Stimulated activated CD8-positive, alpha-beta memory T cell treated with anti-CD3 and anti-CD28 coated beads, Interleukin-4, amount 100 ng/mL, for 24 hours (primary cell): Measurements from ENCODE around the gene RPL36.
"Not testable (repeated sequence)": the region's sequence is repeated elsewhere in the genome, so short reads cannot be mapped to it uniquely, and the experiment has no call there.

ENCODE experiments used
- DNase-seq: peaks from one replicate; pipeline ENCODE4 v3.0.0-alpha.2; 2020; ENCODE audit warnings: low read depth

The RPL36 gene

DNA sequence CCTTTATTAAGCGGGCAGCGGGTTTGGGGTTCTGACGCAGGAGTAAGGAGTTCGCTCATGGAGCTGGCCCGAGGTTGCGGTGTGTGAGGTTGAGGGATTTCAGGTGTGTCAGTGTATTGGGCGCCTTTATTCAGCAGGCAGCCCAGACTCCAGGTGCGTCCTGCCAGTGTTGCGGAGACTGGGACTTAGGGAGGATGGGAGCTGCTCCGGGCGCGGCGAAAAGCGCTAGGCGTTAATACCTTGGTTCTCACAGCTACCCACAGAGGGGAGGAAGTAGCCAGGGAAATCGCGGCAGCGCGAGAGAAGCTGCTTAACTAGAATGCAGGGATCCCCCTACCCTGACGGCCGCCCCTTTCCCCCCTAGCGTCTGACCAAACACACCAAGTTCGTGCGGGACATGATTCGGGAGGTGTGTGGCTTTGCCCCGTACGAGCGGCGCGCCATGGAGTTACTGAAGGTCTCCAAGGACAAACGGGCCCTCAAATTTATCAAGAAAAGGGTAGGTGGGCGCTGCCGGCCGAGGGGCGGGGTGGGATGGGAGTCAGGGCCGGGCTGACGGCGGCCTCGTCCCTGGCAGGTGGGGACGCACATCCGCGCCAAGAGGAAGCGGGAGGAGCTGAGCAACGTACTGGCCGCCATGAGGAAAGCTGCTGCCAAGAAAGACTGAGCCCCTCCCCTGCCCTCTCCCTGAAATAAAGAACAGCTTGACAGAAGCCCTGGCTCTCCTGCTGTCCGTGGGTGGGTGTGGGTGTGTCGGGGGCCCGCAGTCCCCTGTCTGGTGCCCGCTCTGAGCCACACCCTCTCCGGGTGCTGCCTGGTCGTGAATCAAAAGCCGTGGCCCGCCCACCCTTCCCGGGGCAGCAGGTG lies 1.1 kb downstream of the RPL36 start:
- peak; percentile 57 for DNase-seq

DNA sequence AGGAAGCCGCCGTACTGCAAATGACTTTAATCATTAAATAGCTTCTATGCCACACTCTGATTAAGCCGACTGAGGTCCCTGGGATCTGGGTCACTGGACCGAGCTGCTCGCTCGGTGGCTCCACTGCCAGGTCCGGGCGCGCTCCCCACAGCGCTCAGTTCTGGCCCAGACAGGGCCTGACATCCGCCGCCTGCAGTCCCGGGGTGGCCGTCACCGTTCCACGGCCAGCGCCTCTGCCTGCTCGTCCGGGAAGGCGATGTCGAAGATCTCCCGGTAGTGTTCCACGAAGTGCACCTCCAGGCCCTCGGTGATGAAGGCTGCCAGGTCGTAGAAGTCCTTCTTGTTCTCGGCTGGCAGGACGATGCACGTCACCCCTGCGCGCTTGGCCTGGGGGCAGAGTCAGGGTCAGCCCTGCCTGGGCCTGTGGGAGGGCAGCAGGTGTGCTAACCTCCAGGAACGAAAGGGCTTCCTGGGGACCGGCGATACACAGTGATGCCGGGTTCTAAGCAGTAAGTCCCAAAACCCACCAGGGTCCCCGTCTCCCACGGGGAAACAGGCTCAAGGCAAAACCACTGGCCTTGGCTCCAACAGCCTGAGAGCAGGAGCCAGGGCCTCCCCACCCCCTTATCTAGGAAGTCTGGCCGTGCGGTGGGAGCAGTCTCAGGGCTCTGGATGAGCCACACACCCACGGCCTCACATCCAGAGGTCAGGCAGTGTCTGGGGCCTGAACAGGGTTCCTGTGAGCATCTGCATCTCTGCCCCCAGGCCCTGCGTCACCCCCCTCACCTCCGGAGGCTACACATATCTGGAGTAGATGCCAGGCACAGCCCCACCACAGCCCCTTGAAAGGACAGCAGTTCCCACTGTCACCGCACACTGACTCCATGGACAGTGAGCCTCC lies 2.0 kb downstream of the RPL36 start:
- no peak for DNase-seq

DNA sequence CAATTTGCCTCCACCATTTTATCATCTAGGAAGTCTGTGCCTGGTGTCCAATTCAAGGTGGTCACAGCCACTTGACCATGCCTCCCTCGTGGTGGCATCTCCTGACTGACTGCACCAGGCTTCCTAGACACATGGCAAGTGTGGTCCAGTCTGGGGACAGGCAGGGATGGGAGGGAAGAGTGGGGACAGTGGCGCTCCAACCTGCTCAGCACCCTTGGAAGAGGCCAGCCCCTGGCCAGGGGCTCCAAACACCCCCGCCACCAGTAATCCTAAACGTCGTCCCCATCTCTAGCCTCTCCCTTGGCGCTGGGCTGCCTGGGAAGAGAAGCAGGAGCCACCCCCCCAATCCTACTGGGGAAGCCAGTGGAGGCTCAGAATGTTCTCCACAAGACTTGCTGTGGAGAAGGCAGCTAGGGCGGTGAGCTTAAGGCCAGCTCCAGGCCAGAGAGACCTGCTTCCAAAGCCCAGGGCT lies 2.7 kb downstream of the RPL36 start:
- no peak for DNase-seq

DNA sequence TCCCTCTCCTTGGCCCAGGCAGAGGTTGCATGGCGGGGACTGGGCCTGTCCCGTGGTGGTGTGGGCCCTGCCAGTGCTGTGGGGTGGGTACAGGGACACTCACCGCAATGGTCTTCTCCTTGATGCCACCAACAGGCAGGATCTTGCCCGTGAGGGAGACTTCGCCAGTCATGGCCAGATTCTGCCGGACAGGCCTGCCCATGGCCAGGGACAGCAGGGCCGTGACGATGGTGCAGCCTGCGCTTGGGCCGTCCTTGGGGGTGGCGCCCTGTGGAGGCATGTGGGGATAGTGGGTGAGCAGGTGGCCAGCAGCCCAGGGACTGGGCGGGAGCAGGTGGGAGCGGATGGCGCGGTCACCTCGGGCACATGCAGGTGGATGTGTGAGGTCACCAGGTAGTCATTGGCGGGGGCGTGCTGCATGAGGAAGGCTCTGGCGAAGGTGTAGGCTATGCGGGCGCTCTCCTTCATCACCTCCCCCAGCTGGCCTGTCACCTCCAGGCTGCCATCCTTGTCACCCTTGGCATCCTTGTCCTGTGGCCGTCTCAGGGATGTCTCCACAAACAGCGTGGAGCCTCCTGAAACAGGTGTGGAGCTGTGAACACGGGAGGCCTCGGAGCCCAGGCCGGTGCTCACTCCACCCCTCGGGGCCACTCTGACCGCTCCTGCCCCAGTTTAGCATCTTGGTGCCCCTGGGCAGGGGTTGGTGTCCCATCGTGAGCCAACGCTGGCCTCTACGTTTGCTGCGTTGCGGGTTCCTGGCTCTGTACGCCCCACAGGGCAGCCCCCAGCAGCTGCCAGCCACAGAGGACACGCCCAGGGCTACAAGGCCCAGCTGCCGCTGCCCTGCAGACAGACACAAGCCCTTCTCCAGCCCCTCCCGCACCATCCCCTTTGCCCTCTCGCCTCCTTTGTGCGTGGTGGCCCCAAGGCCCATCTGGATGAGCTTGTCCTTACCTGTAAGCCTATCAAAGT lies 3.4 kb downstream of the RPL36 start:
- no peak for DNase-seq

DNA sequence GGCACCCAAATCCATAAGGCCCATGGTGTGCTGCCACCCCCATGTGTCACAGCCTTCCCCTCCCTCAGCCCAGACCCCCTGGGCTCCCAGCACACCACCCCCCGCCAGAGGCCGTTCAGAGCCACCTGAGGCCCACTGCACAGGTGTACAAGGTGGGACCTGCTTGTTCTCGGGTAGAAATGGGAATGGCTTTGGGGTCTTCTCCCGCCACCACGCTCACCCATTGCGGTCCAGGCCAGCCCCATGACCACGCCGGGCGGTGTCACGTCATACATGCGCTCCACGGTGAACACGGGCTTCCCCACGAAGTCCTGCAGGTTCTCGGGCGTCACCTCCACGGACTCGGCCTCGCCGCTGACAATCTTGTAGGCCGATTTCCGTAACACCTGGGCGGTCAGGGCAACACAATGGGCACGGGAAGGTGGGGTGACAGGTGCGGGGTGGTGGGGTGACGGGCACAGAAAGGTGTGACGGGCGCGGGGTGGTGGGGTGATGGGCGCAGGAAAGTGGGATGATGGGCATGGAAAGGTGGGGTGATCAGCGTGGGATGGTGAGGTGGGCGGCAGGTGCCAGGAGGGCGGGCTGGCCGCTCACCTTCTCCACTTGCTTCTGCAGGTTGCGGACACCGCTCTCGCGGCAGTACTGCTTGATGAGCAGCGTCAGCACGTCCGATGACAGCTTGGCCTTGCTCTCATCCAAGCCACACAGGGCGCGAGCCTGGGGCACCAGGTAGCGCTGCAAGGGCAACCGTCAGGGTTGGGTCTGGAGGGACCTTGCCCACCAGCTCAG lies 4.3 kb downstream of the RPL36 start:
- DNase-seq, result no peak

DNA sequence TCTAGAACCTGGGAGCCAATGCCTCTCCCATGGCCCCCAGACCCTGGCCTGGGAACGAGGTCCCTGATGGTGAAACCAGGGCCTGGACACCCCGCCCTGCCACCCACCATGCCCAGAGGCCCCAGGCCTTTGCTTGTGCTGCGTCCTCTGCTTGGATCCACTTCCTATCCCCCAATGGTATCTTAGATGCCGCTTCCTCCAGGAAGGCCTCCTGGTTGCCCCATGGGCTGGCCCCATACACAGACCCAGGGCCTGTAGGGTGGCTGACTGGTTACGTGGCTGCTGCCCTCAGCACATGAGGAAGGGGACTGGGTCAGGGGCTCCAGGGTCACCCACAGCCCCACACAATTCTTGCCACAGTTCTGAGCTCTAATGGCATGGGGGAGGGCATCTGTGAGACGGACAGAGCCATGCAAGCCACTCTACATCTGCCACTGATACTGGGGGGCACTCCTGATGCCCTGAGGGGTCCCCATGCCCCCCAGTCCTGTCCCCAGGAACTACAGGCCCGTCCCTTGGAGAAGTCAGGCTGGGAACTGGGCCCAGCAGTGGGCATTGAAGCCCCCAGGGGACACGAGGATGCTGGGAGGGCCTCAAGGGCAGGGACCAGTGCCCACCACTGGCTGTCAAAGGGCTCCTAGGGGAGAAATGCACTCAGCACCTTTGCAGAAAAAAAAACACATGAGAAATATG lies 5.0 kb downstream of the RPL36 start:
- DNase-seq, result no peak

DNA sequence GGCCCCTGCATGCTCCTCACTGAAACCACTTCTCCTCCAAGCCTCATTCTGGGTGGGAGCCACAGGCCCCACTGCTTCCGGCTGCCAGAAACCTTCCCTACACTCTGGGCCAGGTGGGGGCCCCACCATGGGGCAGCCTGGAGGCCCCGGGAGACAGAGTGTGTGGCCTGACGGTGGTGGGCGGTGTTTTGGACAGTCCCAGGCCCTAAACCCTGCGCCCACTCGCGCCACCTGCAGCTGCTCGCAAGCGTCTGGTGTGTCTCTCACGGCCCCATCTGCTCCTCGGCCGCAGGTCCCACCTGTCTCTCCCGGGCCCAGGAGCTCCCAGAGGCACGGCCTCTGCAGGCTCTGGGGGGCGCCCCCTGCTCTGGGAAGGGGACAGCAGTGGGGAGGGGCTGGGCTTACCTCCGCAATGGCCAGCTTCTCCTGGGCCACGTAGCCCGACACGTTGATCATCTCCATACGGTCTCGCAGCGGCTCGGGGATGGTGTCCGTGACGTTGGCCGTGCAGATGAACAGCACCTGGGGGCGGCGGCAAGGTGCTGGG lies 5.6 kb downstream of the RPL36 start:
- DNase-seq, result no peak

DNA sequence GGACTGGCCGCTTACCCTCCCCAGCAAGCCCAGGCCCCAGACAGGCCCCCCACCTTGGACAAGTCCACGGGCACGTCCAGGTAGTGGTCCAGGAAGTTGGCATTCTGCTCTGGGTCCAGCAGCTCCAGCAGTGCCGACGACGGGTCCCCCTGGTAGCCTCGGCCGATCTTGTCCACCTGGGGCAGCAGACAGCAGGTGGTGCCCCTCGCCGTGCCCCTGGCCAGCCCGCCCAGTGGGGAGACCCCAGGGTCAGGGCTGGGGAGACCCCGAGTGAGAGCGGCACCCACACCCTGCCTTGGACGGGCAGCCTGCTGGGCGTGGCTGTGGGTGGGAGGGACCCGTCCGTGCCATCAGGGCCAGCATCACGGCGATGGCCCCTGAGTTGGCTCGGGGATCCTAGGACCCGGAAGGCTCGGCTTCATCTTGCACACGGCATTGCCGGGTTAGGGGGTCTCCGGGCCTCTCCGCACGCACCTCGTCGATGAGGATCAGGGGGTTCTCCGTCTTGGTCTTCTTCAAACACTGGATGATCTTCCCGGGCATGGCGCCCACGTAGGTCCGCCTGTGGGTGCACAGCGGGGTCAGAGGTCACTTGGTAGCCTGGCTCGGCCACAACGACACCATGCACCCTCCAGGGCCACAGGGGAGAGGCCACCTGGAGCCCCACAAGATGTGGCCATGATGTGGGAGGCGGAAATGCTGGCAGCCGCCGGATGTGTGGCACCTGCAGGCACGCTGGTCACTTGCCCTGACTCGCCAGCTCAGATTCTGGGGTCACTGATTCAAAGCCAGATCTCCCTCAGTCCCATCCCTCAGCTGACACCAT lies 6.3 kb downstream of the RPL36 start:
- DNase-seq, result no peak

DNA sequence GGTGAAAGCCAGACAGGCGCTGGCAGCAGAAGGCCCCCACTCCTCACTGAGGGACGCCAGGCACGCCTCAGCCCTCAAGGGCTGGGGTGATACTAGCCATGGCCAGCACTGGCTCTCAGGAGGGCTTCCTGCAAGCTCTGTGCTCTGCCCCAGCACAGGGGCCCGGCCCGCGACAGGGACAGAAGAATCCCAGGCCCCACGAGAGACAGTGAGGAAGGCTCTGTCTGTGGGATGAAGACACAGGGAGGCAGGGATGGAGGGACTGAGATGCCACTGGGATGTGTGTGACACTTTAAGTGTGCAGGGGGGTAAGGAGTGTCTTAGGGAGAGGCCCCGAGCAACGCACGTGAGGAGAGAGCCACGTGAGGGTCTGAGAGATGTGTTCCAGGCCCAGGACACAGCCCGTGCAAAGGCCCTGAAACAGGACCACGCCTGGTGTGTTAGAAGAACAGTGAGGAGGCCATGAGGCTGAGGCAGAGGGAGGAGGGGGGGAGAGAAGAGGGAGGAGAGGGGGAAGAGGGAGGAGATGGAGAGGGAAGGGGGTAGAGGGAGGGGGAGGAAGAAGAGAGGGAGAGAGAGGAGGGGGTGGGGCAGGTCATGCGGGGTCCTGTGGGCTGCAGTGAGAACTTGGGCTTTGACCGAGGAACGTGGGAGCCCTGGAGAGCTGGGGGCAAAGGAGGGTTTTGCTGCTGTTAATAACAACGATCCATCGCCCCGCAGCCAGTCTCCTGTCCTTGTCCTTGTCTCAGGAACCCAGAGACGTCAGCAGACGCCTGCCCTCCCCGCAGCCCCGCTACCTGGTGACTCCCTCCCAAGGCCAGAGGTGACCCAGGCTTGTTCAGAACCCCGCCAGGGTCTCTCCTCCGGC lies 7.2 kb downstream of the RPL36 start:
- DNase-seq, result no peak

DNA sequence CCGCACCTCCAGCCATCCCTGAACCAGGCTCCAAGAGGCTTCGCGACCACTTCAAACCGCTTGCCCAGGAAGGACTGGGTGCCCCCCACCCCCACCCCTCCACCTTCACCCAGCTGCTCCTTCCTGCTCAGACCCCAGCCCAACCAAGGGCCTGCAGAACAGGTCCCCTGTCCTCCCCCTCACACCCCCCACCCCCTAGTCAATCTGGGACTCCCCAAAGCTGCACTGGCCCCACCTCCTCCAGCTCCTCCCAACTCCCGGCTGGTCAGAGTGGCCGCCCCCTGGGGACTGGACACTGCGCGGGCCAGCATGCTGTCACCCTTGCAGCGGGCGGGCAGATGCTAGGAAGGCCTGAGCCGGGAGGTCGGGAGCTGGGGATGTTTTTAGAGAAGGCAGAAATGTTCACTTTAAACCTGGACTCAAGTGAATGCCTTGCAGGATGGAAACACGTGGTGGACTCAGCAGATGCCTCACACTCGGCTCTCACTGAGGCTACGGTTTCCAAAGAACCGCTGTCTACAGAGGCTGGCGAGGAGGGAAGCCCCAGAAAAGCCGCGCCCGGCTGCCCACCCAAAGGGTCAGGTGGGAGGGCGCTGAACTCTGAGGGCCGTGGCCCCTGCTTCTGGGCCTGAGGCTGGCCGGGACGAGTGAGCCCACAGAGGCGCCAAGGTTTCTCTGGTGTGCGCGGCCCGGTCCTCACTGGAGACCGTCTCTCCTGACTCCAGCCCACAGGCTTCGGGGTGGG lies 8.0 kb downstream of the RPL36 start:
- DNase-seq, result no peak

DNA sequence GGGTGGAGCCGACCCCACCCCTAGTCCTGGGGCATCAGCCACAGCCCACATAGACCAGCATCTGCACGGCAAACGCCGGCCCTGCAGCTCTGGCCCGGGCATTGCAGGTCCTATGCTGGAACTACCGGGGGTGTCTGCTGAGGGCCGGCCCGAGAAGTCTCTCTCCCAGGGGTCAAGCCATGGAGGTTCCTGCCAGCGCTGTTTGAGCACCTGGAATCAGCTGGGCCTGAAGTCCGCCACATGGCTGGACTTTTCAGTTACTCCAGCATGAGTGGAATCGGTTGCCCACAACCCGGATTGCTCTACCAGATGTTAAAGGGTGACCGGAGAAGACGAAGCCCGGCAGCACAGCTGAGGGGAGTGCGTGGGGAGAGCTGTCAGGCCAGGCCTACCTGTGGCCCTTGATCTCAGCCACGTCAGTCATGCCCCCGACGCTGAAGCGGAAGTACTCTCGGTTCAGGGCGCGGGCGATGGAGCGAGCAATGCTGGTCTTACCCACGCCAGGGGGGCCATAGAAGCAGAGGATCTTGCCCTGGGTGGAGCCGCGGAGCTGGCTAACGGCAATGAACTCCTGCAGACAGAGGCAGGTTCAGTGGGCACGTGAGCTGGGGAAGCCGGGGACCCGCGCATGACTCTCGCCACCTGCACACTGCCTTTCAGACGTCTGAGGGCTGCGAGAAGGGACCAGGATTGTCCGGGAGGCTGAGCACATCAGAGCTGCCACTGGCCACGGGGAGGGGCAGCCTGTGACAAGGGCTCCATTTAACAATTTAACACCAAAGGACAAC lies 8.7 kb downstream of the RPL36 start:
- no peak for DNase-seq

DNA sequence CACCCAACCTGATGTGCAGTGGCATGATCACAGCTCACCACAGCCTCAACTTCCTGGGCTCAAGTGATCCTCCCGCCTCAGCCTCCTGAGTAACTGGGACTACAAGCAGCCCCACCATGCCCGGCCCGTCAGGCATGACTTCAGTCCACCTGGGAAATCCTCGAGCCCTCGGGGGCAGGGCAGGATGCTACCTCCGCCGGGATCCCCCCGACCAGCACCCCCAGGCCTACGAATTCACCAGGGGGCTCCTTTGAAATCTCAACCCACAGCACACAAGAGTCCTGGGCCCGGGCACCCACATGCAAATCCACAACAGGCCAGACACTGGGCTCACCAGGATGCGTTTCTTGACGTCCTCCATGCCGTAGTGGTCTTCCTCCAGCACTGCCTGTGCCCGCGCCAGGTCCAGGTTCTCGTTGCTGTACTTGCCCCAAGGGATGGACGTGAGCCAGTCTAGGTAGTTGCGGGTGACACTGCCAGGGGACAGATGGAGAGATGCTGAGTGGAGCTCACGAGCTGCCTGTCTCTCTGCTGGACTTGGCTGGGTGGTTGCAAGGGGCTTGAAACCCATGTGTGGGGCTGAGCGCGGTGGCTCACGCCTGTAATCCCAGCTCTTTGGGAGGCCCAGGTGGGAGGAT lies 10.5 kb downstream of the RPL36 start:
- no peak for DNase-seq

DNA sequence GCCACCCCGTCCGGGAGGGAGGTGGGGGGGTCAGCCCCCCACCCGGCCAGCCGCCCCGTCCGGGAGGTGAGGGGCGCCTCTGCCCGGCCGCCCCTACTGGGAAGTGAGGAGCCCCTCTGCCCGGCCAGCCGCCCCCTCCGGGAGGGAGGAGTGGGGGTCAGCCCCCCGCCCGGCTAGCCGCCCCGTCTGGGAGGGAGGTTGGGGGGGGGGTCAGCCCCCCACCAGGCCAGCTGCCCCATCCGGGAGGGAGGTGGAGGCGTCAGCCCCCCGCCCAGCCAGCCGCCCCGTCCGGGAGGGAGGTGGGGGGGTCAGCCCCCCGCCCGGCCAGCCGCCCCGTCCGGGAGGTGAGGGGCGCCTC lies 11.9 kb downstream of the RPL36 start:
- not testable (repeated sequence) for DNase-seq

DNA sequence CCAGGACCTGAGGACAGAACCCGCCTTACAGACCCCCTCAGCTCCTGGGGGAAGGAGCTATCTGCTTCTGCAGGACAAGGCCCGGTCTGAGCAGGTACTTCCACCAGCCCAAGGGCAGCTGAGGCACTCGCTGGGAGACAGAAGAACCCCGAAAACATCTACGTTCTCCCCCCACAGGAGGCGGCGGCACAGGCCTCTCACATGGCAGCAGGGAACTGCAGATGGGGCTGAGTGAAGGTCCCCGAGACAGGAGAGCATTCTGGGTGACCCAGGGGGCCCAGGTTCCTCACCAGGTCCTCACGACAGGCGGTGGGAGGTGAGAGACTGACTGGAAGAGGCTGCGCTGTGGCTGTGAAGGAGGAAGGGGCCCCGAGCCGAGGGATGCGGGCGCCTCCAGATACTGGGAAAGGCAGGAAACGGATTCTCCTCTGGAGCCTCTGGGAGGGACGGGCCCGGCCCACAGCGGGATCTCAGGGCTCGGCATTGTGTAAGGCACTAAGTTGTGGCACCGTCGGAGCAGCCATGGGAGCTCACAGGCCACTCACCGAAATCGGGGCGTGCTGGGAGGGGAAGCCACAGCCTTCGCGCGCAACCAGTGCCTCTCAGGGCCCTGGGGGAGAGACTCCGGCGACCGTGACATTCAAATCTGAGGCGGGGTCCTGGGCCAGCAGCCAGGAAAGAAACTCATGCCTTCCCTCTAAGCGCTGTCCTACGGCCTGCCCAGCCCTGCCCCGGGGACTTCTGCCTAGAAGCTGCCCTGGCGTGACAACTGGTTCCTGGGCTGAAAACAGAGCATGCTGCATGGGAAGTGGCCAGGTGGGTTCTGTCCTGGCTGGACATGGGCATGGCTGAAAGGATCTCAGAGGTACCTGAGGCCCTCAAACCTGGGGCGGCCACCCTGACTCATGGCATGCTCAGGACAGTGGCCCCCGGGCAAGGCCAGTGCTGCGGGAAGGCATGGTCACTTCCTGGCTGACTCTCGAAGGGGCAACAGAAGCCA lies 14.0 kb downstream of the RPL36 start:
- DNase-seq, result no peak

DNA sequence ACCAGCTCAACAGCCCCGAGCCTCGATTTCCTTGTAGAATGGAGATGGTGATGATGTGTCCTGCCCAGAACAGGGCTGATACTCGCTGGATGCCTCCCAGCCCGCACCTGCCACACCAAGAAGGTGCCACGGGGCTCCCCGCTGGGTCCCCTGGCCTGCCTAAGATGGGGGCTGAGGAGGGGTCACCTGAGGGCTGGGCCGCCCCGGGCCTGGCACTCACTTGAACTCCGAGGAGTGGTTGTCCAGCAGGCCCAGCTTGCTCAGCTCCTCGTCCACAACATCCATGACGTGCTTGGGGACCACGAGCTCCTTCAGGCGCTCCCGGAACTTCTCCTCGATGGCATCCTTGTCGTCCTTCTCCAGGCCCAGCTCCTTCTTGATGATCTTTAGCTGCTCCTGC lies 15.5 kb downstream of the RPL36 start:
- DNase-seq, result no peak
